Measurements from ENCODE around the gene UNC13B.
"Not testable (repeated sequence)": the region's sequence is repeated elsewhere in the genome, so short reads cannot be mapped to it uniquely, and the experiment has no call there.

Gene UNC13B

GRCh38 chr9:35203528-35203927, 41.7 kb downstream of the UNC13B start:
- no peak overlapping the region for H3K4me3 ChIP-seq (ENCODE audit: low read depth, low read length)

GRCh38 chr9:35205340-35205739, 43.5 kb downstream of the UNC13B start:
- no peak for DNase-seq (ENCODE audit: low read depth)
- H3K4me3 ChIP-seq (ENCODE audit: low read depth, low read length), result no peak overlapping the region

More at GRCh38 chr9:35203528-35203927, 41.7 kb downstream of the UNC13B start:
- no peak for DNase-seq (ENCODE audit: low read depth)

GRCh38 chr9:35211854-35212253, 50.0 kb downstream of the UNC13B start:
- no peak overlapping the region for H3K4me3 ChIP-seq (ENCODE audit: low read depth, low read length)
- no peak for DNase-seq (ENCODE audit: low read depth)

- DNase-seq (ENCODE audit: low read depth), result no peak
- no peak overlapping the region for H3K4me3 ChIP-seq (ENCODE audit: low read depth, low read length)
Observed at GRCh38 chr9:35220659-35221338, 59.0 kb downstream of the UNC13B start.

GRCh38 chr9:35225677-35226076, 63.9 kb downstream of the UNC13B start:
- DNase-seq (ENCODE audit: low read depth), result no peak

GRCh38 chr9:35226651-35227050, 64.8 kb downstream of the UNC13B start:
- no peak for DNase-seq (ENCODE audit: low read depth)
- no peak overlapping the region for H3K4me3 ChIP-seq (ENCODE audit: low read depth, low read length)

More at GRCh38 chr9:35225677-35226076, 63.9 kb downstream of the UNC13B start:
- no peak overlapping the region for H3K4me3 ChIP-seq (ENCODE audit: low read depth, low read length)

GRCh38 chr9:35227284-35227683, 65.5 kb downstream of the UNC13B start:
- no peak for DNase-seq (ENCODE audit: low read depth)
- H3K4me3 ChIP-seq (ENCODE audit: low read depth, low read length), result no peak overlapping the region

GRCh38 chr9:35229066-35229778, 67.4 kb downstream of the UNC13B start:
- no peak for DNase-seq (ENCODE audit: low read depth)
- H3K4me3 ChIP-seq (ENCODE audit: low read depth, low read length), result no peak overlapping the region

GRCh38 chr9:35229779-35230143, 68.0 kb downstream of the UNC13B start:
- no peak overlapping the region for H3K4me3 ChIP-seq (ENCODE audit: low read depth, low read length)
- no peak for DNase-seq (ENCODE audit: low read depth)

GRCh38 chr9:35232867-35233544, 71.2 kb downstream of the UNC13B start:
- H3K4me3 ChIP-seq (ENCODE audit: low read depth, low read length), result no peak overlapping the region
- DNase-seq (ENCODE audit: low read depth), result no peak

- no peak overlapping the region for H3K4me3 ChIP-seq (ENCODE audit: low read depth, low read length)
- no peak for DNase-seq (ENCODE audit: low read depth)
Observed at GRCh38 chr9:35236692-35237091, 74.9 kb downstream of the UNC13B start.

- H3K4me3 ChIP-seq (ENCODE audit: low read depth, low read length), result no peak overlapping the region
Observed at GRCh38 chr9:35237311-35237710, 75.5 kb downstream of the UNC13B start.

GRCh38 chr9:35245945-35246344, 84.1 kb downstream of the UNC13B start:
- H3K4me3 ChIP-seq (ENCODE audit: low read depth, low read length); DNase-seq (ENCODE audit: low read depth): not testable (repeated sequence)

More at GRCh38 chr9:35237311-35237710, 75.5 kb downstream of the UNC13B start:
- DNase-seq (ENCODE audit: low read depth), result no peak

- DNase-seq (ENCODE audit: low read depth), result no peak
- no peak overlapping the region for H3K4me3 ChIP-seq (ENCODE audit: low read depth, low read length)
Observed at GRCh38 chr9:35253075-35253474, 91.3 kb downstream of the UNC13B start.

GRCh38 chr9:35254237-35254636, 92.4 kb downstream of the UNC13B start:
- no peak overlapping the region for H3K4me3 ChIP-seq (ENCODE audit: low read depth, low read length)
- DNase-seq (ENCODE audit: low read depth), result no peak

GRCh38 chr9:35254984-35255857, 93.4 kb downstream of the UNC13B start:
- no peak overlapping the region for H3K4me3 ChIP-seq (ENCODE audit: low read depth, low read length)
- DNase-seq (ENCODE audit: low read depth), result no peak

- H3K4me3 ChIP-seq (ENCODE audit: low read depth, low read length), result no peak overlapping the region
- no peak for DNase-seq (ENCODE audit: low read depth)
Observed at GRCh38 chr9:35257986-35258659, 96.3 kb downstream of the UNC13B start.

- DNase-seq (ENCODE audit: low read depth), result peak; percentile 25
- no peak overlapping the region for H3K4me3 ChIP-seq (ENCODE audit: low read depth, low read length)
Observed at GRCh38 chr9:35258660-35259474, 97.1 kb downstream of the UNC13B start.
